Suppressor macrophage (primary cell): ENCODE measurements around the gene INSM2.

Experiments used
- DNase-seq, 4 experiments: peaks; one replicate each; pipeline ENCODE4 v3.0.0-alpha.2; 2020 to 2022
- total RNA-seq, 17 experiments: gene quantifications; one replicate each; lab custom pipeline; 2026; ENCODE audit warnings: mixed read lengths in 6 of 17, inconsistent platforms in 3 of 17; lab: John Stamatoyannopoulos, UW

The INSM2 gene
- total RNA-seq: 0 to 0.88 (median 0) reads per million in 17 experiments

- DNase-seq: peak; percentile 31 to 78 (median 48)
Measured at GRCh38 chr14:35533357-35534207, at the start of gene INSM2. INSM2 (plus strand) TSS chr14:35534164; CDS start chr14:35534253, 89 bp downstream.

GRCh38 chr14:35492569-35493014 lies 41.4 kb upstream of the INSM2 start:
- DNase-seq: no peak

GRCh38 chr14:35495278-35495677 lies 38.7 kb upstream of the INSM2 start:
- no peak for DNase-seq

DNA sequence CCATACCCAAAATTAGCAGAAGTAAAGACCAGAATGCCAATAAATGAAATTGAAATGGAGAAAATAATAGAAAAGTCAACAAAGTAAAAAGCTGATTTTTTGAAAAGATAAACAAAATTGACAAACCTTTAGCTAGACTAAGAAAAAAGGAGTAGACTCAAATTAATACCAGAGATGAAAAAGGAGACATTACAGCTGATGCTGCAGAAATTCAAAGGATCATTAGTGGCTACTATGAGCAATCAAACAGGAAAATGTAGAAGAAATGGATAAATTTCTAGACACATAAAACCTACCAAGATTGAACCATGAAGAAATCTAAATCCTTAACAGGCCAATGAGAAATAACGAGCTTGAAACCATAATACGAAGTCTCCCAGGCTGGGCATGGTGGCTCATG lies 34.8 kb upstream of the INSM2 start:
- DNase-seq: no peak

DNA sequence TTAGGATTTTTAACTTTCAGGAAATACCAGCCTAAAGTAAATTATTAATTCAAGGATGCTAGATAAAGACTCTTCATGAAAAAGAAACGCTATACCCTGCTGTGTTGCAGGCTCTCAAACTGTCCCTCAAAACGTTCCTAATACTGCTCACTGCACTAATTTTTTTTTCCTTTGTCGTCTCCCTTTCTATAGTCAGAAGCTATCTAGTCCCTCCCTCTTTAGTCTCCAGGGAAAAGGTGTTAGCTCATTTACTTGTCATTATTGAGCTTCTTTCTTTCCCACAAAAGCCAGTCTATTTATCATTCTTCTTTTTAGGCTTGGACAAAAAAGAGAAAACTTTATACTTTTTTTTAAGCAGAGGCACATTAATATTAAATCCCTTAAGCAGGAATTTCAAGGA lies 30.3 kb upstream of the INSM2 start:
- no peak for DNase-seq

DNA sequence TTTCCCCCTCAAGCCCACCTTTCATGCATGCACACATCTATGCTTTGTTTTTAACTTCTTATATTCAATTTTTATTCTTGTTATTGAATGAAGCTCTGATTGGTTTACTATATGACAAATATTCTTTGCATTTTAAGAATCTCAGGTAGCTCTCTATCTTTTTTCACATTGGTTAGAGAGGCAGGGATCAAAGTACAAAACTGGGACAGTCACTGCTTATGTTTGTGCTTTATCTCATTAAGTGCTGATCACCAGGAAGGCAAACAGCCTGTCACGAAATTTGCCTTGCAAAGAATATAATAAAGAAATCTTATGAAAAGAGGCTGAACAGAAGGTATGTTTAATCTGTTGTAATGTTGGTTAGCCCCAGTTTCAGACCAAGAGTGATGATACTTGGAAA lies 29.7 kb upstream of the INSM2 start:
- DNase-seq: no peak

DNA sequence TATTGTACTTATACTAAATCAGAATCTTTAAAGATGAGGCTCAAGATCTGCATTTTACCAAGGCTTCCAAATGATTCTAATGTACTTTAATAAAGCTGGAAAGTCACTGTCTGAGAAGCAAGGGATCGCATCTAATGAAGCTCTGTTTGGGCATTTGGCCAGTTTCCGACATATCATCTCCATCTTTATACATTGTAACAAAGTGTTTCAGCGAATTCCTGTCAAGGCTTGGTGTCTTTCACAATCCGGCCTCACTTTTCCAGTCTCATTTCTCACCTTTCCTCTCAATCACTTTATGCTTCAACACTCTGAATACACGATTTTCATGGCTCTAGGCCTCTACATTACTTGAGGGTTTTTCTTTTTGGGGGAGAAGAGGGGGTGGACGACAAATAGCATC lies 27.5 kb upstream of the INSM2 start:
- no peak for DNase-seq

DNA sequence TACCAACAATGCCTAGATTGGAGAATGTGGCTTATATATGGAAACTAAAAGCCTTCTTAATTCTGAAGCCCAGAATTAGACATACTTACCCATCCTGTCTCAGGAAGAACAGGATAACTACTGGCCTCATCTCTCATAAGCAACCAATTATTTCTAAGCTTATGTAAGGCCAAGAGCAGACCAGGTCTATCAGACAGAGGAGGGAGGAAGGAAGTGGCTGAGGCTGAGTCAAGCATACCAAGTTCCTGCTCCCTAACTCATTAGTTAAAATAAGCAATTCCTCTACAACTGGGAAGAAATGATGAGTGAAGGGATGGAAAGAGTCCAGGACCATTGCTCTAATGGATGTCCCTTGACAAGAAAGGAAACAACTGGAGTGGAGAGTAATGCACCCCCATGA lies 27.0 kb upstream of the INSM2 start:
- peak in 1 of 4 experiments; percentile 7 for DNase-seq

DNA sequence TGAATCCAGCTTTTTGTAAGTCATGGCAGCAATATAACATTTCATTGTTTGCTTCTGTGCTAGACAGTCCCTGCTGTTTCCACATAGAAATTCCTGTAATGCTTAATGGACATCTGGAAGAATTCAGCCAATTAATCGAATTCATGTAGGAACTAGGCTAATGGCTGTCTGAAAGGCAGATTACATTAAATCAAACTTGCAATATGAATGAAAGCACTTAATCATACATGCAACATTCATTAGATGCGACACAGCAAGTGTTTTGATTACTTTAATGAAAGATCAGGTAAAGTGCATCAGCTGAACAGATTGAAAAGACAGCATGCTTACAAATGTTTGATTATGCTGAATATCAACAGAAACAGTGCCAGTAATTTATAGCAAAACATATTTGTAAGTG lies 24.1 kb upstream of the INSM2 start:
- DNase-seq: no peak

DNA sequence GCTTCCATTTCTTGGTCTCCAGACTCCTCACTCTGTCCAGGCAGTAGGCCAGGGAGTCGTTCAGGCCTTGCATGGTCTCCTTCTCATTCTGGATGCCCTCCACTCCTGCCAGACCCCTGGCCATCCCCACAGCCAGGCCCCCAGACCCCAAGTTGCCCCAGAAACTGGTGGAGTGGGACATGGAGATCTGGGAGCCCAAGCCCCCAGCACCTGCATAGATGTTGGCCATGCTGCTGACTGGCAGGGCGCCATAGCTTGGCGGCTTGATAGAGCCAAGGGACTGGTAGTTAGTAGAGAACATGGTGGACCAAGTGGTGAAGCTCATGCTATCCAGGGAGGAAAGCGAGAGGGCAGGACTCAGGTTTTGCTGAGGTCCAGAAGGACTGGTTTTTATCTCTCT lies 21.2 kb upstream of the INSM2 start:
- DNase-seq: no peak

- no peak for DNase-seq
Measured at GRCh38 chr14:35515916-35516315, 18.0 kb upstream of the INSM2 start.

DNA sequence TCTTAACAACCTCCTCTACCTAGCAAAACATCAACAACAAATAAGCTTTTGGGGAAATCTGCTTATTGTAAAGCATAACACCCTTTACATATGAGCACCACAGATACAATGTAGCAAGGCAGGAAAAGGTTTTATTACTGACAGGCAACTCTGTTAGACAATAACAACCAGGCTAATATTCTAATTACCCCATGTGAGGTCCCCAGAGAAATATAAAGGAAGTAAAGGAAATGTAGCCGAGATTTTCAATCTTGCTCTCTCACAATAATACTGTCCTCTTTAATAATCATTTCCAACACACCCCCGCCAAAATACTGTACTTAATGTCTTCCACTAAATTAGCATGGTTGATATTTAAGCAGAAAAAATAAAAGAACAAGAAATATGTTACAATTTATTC lies 14.0 kb upstream of the INSM2 start:
- DNase-seq: no peak

GRCh38 chr14:35525695-35526094 lies 8.3 kb upstream of the INSM2 start:
- DNase-seq: no peak

DNA sequence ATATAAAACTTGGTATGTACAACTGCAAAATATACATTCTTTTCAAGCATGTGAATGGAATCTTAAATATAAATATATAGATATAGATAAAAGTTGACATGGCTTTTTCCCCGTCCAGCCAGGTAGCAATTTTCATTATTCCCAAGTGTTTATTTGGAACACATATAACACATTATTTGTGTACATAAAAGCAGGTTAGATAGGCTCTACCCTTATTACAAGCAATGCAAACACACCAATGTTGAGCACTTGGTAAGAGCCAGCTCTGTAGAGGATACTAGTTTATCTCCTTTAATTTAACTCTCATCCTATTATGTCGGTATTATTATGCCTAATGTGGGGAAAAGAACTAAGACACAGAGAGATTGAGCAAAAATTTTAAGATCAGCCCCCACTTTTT lies 7.0 kb upstream of the INSM2 start:
- DNase-seq: no peak

- no peak for DNase-seq
Measured at GRCh38 chr14:35531960-35532747, 1.8 kb upstream of the INSM2 start.

GRCh38 chr14:35532783-35533356 lies 1.1 kb upstream of the INSM2 start:
- peak in 1 of 4 experiments; percentile 1 for DNase-seq

- DNase-seq: peak; percentile 1 to 29 (median 10)
Measured at GRCh38 chr14:35534208-35534872, 376 bp downstream of the INSM2 start.

- peak; percentile 74 to 89 (median 82) for DNase-seq
Measured at GRCh38 chr14:35534873-35535482, 1.0 kb downstream of the INSM2 start.

- peak in 1 of 4 experiments; percentile 1 for DNase-seq
Measured at GRCh38 chr14:35535483-35536112, 1.6 kb downstream of the INSM2 start.

DNA sequence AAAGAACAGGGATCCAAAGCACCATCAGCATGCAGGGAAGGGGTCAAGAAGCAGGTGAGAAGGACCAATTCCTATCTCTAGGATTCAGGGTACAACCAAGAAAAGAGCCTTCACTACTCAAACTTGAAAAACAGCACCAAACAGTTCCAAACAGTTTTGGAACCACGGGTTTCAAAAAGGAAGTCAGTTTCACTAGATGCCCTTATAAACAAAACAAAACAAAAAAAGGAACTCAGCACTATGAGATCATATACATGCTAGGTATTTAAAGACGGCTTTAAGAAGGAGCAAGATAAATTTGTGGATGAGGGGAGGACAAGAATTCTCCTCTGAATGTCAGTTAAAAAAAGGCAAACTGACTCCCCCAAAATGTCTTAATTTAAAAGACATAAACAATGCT lies 6.0 kb downstream of the INSM2 start:
- peak in 2 of 4 experiments; percentile 14 to 18 for DNase-seq

- DNase-seq: no peak
Measured at GRCh38 chr14:35543006-35543405, 9.0 kb downstream of the INSM2 start.

GRCh38 chr14:35549551-35549950 lies 15.6 kb downstream of the INSM2 start:
- no peak for DNase-seq
